Measurements from ENCODE around the gene TRPM7.
"Not testable (repeated sequence)": the region's sequence is repeated elsewhere in the genome, so short reads cannot be mapped to it uniquely, and the experiment has no call there.

TRPM7 gene

GRCh38 chr15:50655555-50655954 lies 31.0 kb downstream of the TRPM7 start:
- no peak for DNase-seq (ENCODE audit: low spot score)

- no peak for DNase-seq (ENCODE audit: low spot score)
These were observed 33.3 kb downstream of the TRPM7 start for GRCh38 chr15:50653156-50653743.

DNA sequence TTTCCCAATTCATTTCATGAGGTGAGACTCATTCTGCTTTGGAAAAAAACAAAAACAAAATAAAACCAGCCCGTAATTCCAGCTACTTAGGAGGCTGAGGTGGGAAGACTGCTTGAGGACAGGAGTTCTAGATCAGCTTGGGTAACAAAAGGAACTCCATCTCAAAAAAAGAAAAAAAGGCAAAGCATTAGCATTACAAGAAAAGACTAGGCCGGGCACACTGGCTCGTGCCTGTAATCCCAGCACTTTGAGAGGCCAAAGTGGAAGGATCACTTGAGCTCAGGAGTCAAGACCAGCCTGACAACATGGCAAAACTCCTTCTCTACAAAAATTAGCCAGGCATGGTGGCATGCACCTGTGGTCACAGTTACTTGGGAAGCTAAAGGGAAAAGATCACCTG lies 33.9 kb downstream of the TRPM7 start:
- no peak for DNase-seq (ENCODE audit: low spot score)

- no peak for DNase-seq (ENCODE audit: low spot score)
These were observed 45.3 kb downstream of the TRPM7 start for GRCh38 chr15:50641318-50641717.

- DNase-seq (ENCODE audit: low spot score): no peak
These were observed 50.5 kb downstream of the TRPM7 start for GRCh38 chr15:50636146-50636545.

DNA sequence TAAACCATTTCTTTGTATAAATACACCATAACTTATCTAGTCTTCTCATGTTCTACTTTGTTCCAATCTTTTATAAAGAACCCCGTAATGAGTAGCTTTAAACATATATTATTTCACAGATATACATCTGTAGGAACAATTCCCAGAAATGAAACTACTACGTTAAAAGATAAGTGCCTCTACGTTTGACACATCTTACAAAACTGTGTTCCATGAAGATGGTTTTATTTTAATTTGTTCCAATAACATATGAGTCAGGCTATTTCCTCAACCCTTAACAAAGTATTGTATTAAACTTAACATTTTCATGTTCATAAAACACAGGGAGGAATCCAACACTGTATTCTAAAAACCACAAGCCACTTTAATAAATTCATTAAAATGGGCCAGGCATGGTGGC lies 52.9 kb downstream of the TRPM7 start:
- DNase-seq (ENCODE audit: low spot score): no peak

- no peak for DNase-seq (ENCODE audit: low spot score)
These were observed 58.2 kb downstream of the TRPM7 start for GRCh38 chr15:50628421-50628820.

GRCh38 chr15:50627351-50628055 lies 59.1 kb downstream of the TRPM7 start:
- DNase-seq (ENCODE audit: low spot score): no peak

- no peak for DNase-seq (ENCODE audit: low spot score)
These were observed 61.9 kb downstream of the TRPM7 start for GRCh38 chr15:50624616-50625168.

DNA sequence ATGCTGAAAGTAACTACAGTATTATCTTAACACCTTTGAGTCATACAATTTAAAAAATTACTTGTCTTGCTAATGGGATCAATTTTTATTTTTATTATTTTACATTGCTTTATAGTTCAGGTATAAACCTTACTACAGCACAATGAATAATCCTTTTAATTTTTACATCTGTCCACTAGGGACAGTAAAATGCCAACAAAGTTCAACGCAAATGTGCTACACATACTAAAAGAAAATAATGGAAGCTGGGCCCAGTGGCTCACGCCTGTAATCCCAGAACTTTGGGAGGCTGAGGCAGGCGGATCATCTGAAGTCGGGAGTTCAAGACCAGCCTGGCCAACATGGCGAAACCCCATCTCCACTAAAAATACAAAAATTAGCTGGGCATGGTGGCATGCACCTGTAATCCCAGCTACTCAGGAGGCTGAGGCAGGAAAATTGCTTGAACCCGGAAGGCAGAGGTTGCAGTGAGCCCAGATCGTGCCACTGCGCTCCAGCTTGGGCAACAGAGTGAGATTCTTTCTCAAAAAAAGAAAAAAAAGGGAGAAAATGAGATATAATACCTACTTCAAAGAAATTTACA lies 64.1 kb downstream of the TRPM7 start:
- peak; percentile 38 for DNase-seq (ENCODE audit: low spot score)

GRCh38 chr15:50616960-50617359 lies 69.6 kb downstream of the TRPM7 start:
- DNase-seq (ENCODE audit: low spot score): not testable (repeated sequence)

DNA sequence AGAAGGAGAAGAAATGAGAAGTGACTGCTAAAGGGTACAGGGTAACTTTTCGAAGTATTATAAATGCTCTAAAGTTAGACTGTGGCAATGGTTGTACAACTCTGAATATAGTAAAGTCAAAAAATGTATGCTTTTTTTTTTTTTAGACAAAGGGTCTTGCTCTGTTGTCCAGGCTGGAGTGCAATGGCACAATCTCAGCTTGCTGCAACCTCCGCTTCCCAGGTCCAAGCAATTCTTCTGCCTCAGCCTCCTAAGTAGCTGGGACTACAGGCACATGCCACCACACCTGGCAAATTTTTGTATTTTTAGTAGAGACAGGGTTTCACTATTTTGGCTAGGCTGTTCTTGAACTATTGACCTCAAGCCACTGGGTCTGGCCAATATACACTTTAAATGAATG lies 70.0 kb downstream of the TRPM7 start:
- DNase-seq (ENCODE audit: low spot score): not testable (repeated sequence)

DNA sequence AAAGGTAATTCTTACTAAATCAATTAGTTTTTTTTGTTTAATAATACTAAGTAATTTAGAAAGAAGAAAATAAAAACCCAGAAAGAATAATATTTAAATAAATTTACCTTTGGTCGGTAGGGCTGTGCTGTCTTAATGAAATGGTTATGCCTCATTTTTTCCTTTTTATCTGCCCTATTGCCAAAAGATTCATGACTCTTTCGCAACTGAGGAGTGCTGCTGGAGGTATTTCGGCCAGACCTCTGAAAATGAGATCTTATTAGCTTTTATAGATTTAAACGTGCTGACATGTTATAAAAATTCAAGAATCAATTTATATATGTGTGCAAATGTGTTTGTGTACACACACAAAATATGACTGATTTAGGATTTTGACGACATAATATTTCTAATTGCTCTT lies 73.0 kb downstream of the TRPM7 start:
- DNase-seq (ENCODE audit: low spot score): no peak

DNA sequence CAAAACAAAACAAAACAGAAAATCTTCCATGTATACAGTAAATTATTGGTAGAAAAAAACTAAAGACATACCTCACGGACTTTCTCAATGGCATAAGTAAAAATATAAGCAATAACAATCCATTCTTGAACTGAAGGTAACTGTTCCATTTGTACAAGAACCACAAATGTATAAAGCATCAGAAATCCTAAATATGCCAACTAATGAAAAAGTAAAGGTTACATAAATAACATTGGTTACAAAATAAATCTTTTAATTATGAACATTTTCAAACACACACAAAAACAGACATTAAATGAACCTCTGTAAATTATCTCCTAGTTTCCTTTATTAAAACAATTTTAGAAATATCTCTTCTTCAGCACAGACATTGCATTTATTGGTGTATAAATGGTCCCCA lies 79.5 kb downstream of the TRPM7 start:
- no peak for DNase-seq (ENCODE audit: low spot score)

DNA sequence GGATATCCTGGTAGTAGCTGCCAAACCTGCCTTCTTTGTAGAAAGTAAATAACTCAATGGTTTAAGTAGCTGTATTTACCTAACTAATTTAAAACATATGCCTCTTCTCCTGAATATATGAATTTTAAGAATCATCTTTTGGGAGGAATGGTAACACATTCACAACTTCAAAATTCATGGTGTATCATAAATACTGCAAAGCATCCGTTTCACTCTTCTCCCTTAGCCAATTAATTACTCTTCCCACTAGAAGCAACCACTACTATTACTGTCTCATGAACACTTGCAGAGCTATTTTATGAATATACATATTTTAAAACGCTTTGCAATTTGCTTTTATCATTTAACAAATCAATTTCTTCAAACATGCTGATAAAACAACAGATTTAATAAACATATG lies 81.1 kb downstream of the TRPM7 start:
- no peak for DNase-seq (ENCODE audit: low spot score)

- DNase-seq (ENCODE audit: low spot score): not testable (repeated sequence)
These were observed 84.6 kb downstream of the TRPM7 start for GRCh38 chr15:50602028-50602427.

DNA sequence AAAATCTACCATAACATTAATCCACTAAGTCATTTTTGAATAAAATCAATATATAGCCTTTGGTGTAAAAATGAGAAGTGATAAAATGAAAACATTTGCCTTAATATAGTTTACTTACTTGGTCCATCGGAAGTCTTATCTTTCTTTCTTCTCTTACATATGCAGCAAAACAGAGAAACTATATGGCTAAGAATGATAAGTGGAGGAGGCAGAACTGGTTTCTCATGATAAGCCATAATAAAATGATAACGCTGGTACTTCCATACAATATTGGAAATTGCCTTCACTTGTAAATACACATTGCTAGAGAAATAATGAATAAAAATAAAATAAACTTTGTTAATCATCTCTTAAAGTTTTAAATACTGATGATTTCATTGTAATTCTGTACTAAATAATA lies 92.3 kb downstream of the TRPM7 start:
- DNase-seq (ENCODE audit: low spot score): no peak

DNA sequence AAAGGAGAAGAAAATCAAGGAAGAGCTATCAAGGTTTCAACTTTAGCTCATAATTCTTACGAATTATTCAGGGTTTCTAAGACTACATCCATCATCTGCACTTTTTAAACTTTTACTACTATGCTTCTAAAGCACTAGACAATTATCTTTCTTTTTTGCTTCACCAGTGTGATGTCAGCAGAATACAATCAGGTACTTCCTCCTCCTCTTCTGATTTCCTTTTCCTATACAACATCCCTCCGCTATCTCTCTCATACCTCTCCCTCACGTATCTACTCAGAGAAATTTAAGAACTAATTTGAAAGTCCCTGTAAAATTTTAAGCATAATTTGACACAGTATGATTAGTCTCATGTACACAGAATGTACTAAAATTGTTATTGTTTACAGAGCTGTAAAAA lies 92.8 kb downstream of the TRPM7 start:
- no peak for DNase-seq (ENCODE audit: low spot score)

GRCh38 chr15:50590288-50590687 lies 96.3 kb downstream of the TRPM7 start:
- DNase-seq (ENCODE audit: low spot score): no peak

DNA sequence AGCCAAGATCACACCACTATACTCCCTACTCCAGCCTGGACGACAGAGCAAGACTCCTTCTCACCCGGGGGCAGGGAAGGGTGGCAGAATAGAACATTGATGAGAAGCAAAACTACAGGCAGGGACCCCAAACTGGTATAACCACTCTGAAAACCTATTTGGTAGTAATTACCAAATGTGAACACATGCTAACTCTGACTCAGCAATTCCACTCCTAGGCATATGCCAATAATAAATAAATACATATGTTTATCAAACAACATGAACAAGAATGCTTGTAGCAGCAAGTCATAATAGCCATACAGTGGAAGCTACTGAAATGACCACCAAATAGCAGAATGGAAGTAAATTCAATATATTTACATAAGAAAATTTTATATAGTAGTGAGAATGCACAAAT lies 109.1 kb downstream of the TRPM7 start:
- no peak for DNase-seq (ENCODE audit: low spot score)

DNA sequence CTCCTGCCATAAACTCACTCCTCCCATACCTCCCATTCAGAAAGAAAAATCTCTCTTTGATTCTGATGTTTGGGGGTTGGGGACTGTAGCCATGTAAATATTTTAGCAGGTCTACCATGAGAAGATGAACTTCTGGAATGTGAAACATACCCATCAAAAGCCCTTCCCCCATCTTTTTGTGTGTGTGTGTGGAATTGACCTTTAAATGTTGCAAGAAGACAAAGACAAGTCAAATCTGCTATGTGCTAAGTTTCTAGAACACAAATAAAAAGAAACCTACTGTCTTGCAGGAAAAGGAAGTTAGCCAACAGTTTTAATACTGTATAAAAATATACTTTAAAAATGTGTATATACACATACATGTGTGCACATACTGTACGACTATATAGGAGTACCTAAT lies 110.4 kb downstream of the TRPM7 start:
- no peak for DNase-seq (ENCODE audit: low spot score)

- DNase-seq (ENCODE audit: low spot score): not testable (repeated sequence)
These were observed 112.8 kb downstream of the TRPM7 start for GRCh38 chr15:50573842-50574241.

GRCh38 chr15:50563756-50564155 lies 122.8 kb downstream of the TRPM7 start:
- no peak for DNase-seq (ENCODE audit: low spot score)

Data from NAMALWA (cell line).